T-helper 1 cell treated with Interleukin-12 subunit alpha and Interleukin-12 subunit beta and Interleukin-4 antibody, amounts not matched to agents 30 μg/mL and 1 μg/mL, for 36 hours (primary cell): ENCODE data around the gene RAB33A.

Source experiments
- H3K27ac Mint-ChIP-seq: one replicate; pipeline ENCODE4 v1.8.0; 2021; ENCODE audit warnings: mild to moderate bottlenecking, mixed read lengths
- H3K27me3 Mint-ChIP-seq: one replicate; pipeline ENCODE4 v1.8.0; 2021; ENCODE audit warnings: low read depth, mixed read lengths
- H3K36me3 Mint-ChIP-seq: one replicate; pipeline ENCODE4 v1.8.0; 2021; ENCODE audit warnings: low read depth, mixed read lengths
- H3K4me1 Mint-ChIP-seq: one replicate; pipeline ENCODE4 v1.8.0; 2021; ENCODE audit warnings: low read depth, mixed read lengths
- H3K4me3 Mint-ChIP-seq: one replicate; pipeline ENCODE4 v1.8.0; 2021; ENCODE audit warnings: mild to moderate bottlenecking, moderate library complexity, mixed read lengths
- H3K9me3 Mint-ChIP-seq: one replicate; pipeline ENCODE4 v1.8.0; 2021; ENCODE audit warnings: mixed read lengths

Gene RAB33A

GRCh38 chrX:130171446-130172126 is at the start of gene RAB33A:
Gene RAB33A, plus strand, starts transcription at chrX:130171962. Its CDS starts 101 bp downstream, at chrX:130172063.
- Mint-ChIP-seq H3K36me3 (peaks cover 6% of the 10 kb centered on the region), H3K27me3 (no peaks in the 10 kb centered on the region), H3K4me3 (peak within 1 kb of the TSS; percentile 91), H3K4me1 (peaks cover 32% of the 10 kb centered on the region), H3K27ac (peak within 1 kb of the TSS; percentile 91), H3K9me3 (no peaks in the 10 kb centered on the region)

DNA sequence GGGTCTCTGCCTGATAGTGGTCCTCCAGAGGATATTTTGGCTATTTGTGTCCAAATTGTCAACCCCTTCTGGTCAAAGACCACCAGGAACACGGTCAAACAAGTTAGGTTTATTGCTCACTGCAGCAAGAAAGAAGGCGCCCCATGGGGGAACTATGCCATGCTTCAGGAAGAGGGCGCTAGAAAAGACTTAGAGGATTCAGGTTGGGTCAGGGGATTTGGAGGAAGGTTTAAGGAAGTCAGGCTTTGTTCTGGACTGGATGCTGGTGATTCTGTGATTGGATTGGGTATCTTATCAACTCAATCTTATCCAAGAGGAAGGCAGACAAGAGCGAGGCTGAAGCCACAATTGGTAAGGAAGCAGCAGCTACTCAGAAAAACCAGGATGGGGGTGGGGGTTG is 47.2 kb upstream of the RAB33A start:
- H3K4me3 Mint-ChIP-seq, result no peak overlapping the region
- H3K36me3 Mint-ChIP-seq, result peaks cover 9% of the 10 kb centered on the region
- no peaks in the 10 kb centered on the region for H3K9me3 Mint-ChIP-seq
- H3K4me1 Mint-ChIP-seq, result peaks cover 9% of the 10 kb centered on the region
- no peaks in the 10 kb centered on the region for H3K27me3 Mint-ChIP-seq
- H3K27ac Mint-ChIP-seq, result no peak overlapping the region

- no peaks in the 10 kb centered on the region for H3K27me3 Mint-ChIP-seq
- no peaks in the 10 kb centered on the region for H3K9me3 Mint-ChIP-seq
- no peak overlapping the region for H3K4me3 Mint-ChIP-seq
- peaks cover 2% of the 10 kb centered on the region for H3K4me1 Mint-ChIP-seq
- H3K27ac Mint-ChIP-seq, result no peak overlapping the region
- H3K36me3 Mint-ChIP-seq, result peaks cover 9% of the 10 kb centered on the region
Observed at GRCh38 chrX:130125091-130125874, 46.5 kb upstream of the RAB33A start.

DNA sequence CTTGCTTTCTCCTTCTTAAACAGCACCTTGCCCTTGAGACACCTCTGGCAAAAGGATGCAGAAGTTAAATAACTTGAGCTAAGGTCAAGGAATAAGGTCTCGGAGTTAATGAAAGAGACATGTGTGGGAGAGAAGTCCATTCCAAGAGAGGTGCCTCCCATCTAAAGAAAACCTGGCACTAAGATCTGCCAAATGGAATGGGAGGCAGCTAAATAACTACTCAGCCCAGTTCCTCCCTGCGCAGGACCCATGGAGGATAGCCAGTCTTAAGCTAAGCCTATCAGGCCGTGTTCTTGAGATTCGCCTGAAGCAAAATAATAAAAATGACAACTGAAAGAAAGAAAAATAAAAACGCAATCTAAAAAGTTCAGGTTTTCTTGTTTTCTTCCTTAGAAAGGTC is 40.8 kb upstream of the RAB33A start:
- Mint-ChIP-seq H3K4me3 (no peak overlapping the region), H3K27me3 (no peaks in the 10 kb centered on the region), H3K36me3 (peaks cover 13% of the 10 kb centered on the region), H3K27ac (no peak overlapping the region), H3K4me1 (no peaks in the 10 kb centered on the region), H3K9me3 (no peaks in the 10 kb centered on the region)

DNA sequence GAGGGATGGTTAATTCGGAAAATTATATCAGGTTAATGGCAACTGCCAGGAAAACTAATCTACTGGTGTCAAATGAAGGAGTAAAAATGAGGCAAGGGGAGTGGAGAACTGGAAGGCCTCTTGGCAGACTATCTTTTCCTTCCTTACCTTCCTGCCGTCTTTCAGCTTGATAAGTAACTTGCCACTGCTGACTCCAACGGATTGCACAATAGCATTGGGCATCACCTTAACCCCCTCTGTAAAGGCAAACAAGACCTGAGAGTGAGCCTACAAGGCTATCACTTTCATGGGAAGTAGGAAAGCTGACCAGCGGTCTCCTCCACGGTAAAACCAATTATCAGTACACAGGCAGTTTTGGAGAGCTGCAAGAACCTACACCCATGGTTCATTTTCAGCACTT is 35.3 kb upstream of the RAB33A start:
- H3K4me3 Mint-ChIP-seq, result no peak overlapping the region
- peaks cover 20% of the 10 kb centered on the region for H3K36me3 Mint-ChIP-seq
- H3K9me3 Mint-ChIP-seq, result no peaks in the 10 kb centered on the region
- no peaks in the 10 kb centered on the region for H3K4me1 Mint-ChIP-seq
- no peak overlapping the region for H3K27ac Mint-ChIP-seq
- H3K27me3 Mint-ChIP-seq, result no peaks in the 10 kb centered on the region

DNA sequence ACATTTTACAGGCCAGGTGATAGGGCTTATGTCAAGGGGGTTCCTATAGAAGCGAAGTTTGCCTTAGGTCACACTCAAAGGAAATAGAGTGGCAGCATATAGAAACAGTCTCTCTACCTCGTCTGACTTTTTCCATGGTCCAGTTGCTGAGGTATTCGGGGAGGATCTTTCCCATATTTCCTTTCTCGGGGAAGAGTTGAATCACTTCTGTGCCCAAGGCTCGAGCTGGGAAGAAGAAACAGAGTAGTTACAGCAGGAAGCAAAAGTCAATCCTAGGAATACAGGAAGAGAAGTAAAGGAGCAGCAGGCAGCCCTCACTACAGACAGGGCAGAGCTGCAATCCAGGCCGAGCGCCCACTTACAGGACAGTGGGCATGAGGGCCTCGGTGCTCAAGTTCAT is 34.8 kb upstream of the RAB33A start:
- H3K36me3 Mint-ChIP-seq, result peaks cover 22% of the 10 kb centered on the region
- H3K4me3 Mint-ChIP-seq, result no peak overlapping the region

DNA sequence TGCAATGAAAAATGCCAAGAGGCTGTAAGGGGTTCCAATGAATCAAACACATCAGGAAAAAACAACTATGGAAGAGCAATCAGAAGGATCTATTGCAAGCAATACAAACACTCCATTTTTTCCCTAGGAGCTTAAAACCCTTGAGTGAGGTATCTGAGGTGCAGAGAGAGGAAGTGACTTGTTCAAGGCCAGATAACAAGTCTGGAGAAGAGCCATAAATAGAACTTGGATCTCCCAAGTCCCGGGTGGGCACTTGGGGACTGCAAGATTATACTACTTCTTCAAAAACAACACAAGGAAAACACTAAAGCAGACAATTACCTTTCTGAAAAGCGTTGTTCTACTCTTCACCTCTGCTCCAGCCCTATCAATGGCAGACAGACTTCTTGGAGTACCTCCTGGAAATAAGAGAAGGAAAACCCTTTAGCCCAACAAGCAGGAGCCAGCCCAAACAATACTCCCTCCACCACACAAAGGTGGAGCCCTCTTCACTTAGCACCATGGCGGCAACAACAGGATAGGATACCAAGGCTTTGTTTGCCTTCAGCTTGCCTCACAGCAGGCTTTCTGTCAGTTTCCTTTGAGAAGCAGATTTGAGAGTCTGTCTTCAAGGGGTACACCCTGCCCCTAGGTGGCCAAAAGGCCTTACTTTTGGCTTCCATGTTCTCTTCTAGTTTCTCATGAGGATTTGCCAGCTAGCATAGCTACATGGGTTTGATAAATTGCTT is 32.1 kb upstream of the RAB33A start:
- peaks cover 35% of the 10 kb centered on the region for H3K36me3 Mint-ChIP-seq
- no peak overlapping the region for H3K27ac Mint-ChIP-seq
- no peaks in the 10 kb centered on the region for H3K27me3 Mint-ChIP-seq
- no peak overlapping the region for H3K4me3 Mint-ChIP-seq
- no peaks in the 10 kb centered on the region for H3K9me3 Mint-ChIP-seq
- H3K4me1 Mint-ChIP-seq, result peaks cover 2% of the 10 kb centered on the region

More for the DNA sequence above, 34.8 kb upstream of the RAB33A start:
- Mint-ChIP-seq H3K4me1 (peaks cover 2% of the 10 kb centered on the region), H3K9me3 (no peaks in the 10 kb centered on the region), H3K27me3 (no peaks in the 10 kb centered on the region), H3K27ac (no peak overlapping the region)

GRCh38 chrX:130144509-130144908 is 27.3 kb upstream of the RAB33A start:
- H3K36me3 Mint-ChIP-seq, result peaks cover 35% of the 10 kb centered on the region

DNA sequence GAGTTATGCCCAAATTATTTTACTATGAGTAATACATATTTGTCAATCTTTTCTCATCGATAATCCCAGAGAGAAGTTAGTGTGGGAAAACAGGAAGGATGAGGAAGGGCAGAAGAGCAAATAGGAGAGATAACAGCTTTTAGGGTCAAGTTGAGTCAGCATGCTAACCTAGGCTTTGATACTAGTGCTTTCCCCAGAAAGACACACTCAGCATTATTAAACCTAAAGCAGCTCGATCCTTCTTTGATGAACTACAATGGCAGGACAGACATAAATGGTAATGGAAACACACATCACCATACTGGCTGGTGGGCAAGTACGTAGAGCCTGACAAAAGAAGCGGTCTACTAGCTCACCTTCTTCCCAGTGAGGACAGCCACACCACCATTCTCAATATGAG is 26.6 kb upstream of the RAB33A start:
- no peak overlapping the region for H3K4me3 Mint-ChIP-seq
- no peaks in the 10 kb centered on the region for H3K27me3 Mint-ChIP-seq
- peaks cover 35% of the 10 kb centered on the region for H3K36me3 Mint-ChIP-seq
- no peak overlapping the region for H3K27ac Mint-ChIP-seq
- H3K9me3 Mint-ChIP-seq, result no peaks in the 10 kb centered on the region
- H3K4me1 Mint-ChIP-seq, result peaks cover 8% of the 10 kb centered on the region

More at GRCh38 chrX:130144509-130144908, 27.3 kb upstream of the RAB33A start:
- no peak overlapping the region for H3K27ac Mint-ChIP-seq
- H3K4me1 Mint-ChIP-seq, result peaks cover 8% of the 10 kb centered on the region
- H3K27me3 Mint-ChIP-seq, result no peaks in the 10 kb centered on the region
- no peak overlapping the region for H3K4me3 Mint-ChIP-seq
- H3K9me3 Mint-ChIP-seq, result no peaks in the 10 kb centered on the region

DNA sequence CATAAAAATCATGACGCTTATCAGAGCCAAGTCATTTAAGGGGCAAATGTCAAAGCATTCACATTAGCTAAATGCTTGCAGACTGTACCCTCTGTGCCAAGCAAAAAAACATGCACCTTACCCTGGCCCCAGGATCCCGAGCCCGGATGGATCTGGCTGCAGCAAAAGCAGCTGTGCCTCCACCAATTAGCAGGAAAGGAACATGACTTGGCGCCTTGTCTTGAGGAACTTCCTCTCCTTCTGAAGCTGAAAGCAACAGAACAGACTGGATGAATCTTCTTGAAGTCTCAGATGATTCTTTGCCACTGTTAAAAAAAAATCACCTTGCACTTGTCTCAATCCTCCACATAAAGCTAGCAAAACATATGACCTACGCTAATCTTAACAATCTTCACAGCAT is 24.1 kb upstream of the RAB33A start:
- Mint-ChIP-seq H3K27ac (no peak overlapping the region), H3K9me3 (no peaks in the 10 kb centered on the region), H3K27me3 (no peaks in the 10 kb centered on the region), H3K4me1 (peaks cover 6% of the 10 kb centered on the region), H3K36me3 (peaks cover 29% of the 10 kb centered on the region), H3K4me3 (no peak overlapping the region)

GRCh38 chrX:130155564-130155963 is 16.2 kb upstream of the RAB33A start:
- Mint-ChIP-seq H3K27me3 (no peaks in the 10 kb centered on the region), H3K4me3 (no peak overlapping the region), H3K36me3 (peaks cover 5% of the 10 kb centered on the region), H3K27ac (no peak overlapping the region), H3K9me3 (no peaks in the 10 kb centered on the region), H3K4me1 (peaks cover 7% of the 10 kb centered on the region)

DNA sequence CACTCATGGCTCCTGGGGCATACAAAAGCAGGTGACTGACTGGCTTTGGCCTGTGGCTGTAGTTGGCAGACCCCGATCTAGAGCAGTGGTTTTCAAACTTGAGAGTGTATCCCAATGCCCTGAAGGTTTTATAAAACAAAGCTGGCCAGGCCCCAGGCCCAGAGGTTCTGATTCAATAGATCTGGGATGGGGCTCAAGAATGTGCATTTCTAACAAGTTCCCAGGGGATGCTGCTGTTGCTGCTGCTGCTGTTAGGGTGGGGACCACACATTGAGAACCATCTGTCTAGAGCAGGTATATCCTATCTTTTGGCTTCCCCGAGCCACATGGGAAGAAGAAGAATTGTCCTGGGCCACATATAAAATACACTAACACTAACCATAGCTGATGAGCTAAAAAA is 13.5 kb upstream of the RAB33A start:
- peaks cover 2% of the 10 kb centered on the region for H3K36me3 Mint-ChIP-seq
- no peak overlapping the region for H3K27ac Mint-ChIP-seq
- H3K27me3 Mint-ChIP-seq, result no peaks in the 10 kb centered on the region
- no peak overlapping the region for H3K4me3 Mint-ChIP-seq
- H3K9me3 Mint-ChIP-seq, result no peaks in the 10 kb centered on the region
- peaks cover 17% of the 10 kb centered on the region for H3K4me1 Mint-ChIP-seq

DNA sequence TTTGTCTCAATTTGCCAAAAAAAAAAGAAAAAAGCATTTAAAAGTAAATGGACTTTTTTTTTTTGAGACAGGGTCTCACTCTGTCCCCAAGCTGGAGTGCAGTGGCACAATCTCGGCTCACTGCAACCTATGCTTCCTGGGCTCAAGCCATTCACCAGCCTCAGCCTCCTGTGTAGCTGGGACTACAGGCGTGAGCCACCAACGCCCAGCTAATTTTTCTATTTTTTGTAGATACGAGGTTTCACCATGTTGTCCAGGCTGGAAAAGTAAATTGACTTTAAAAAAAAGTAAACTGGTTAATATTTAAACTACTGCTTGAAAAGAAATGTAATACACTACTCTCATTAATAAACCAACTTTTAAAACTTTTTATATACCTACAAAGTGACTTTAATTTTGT is 12.0 kb upstream of the RAB33A start:
- Mint-ChIP-seq H3K27me3 (no peaks in the 10 kb centered on the region), H3K4me3 (no peak overlapping the region), H3K9me3 (no peaks in the 10 kb centered on the region), H3K4me1 (peaks cover 22% of the 10 kb centered on the region), H3K27ac (no peak overlapping the region), H3K36me3 (no peaks in the 10 kb centered on the region)

- Mint-ChIP-seq H3K27ac (no peak overlapping the region), H3K4me1 (peaks cover 28% of the 10 kb centered on the region), H3K4me3 (no peak overlapping the region)
Observed at GRCh38 chrX:130162094-130162735, 9.5 kb upstream of the RAB33A start.

More at GRCh38 chrX:130162094-130162735, 9.5 kb upstream of the RAB33A start:
- no peaks in the 10 kb centered on the region for H3K27me3 Mint-ChIP-seq
- no peaks in the 10 kb centered on the region for H3K36me3 Mint-ChIP-seq
- no peaks in the 10 kb centered on the region for H3K9me3 Mint-ChIP-seq
